ENCODE measurements around the gene TNIP2.
"Not testable (repeated sequence)": the region's sequence is repeated elsewhere in the genome, so short reads cannot be mapped to it uniquely, and the experiment has no call there.

The TNIP2 gene

GRCh38 chr4:2793586-2794485 lies 37.7 kb upstream of the TNIP2 start:
- no peak for DNase-seq (ENCODE audit: low spot score)

GRCh38 chr4:2792711-2793585 lies 36.8 kb upstream of the TNIP2 start, which contains the start of gene SH3BP2:
SH3BP2 (plus strand) TSS chr4:2793085; CDS start chr4:2820618, 27,533 bp downstream.
- peak; percentile 62 for DNase-seq (ENCODE audit: low spot score)

GRCh38 chr4:2792396-2792710 lies 36.2 kb upstream of the TNIP2 start:
- no peak for DNase-seq (ENCODE audit: low spot score)

DNA sequence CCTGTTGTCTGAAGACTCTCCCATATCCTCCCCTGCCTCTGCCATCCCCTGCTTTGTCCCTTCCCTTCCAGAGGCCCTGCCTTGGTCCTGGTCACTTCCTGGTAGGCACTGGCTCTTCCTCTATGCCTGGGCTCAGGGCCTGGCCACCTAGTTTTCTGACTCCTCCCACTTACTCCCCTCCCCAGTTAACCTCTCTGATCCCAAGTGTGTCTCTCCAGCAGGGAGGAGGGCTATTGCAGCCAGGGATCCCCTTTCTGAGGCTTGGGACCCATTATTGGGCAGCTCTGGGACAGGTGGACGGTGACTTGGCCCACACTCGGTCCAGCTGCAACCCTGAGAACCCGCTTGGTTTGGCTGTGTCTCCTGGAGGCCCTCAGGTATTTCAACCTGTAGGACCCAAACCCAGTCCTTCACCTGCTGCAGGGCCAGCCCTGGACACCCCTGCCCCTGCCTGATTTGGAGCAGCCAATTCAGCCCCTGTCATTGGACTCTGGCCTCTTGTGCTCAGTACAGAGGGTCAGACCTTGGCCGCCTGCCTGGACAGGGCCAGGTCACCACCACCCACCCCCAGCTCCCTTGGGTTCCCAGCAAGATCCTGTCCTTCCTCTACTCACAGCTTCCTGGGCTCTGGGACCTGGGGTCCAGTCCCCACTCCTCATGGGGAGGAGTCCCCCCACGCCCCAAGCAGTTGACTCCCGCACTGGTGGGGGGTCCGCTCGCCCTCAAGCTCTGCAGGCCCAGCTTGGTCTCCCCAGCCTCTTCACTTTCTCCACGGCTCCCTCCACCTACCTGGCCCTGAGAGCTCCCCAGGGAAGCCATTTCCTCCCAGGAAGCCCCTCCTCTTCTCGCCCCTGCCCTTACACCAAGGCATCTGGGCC lies 35.6 kb upstream of the TNIP2 start:
- no peak for DNase-seq (ENCODE audit: low spot score)

DNA sequence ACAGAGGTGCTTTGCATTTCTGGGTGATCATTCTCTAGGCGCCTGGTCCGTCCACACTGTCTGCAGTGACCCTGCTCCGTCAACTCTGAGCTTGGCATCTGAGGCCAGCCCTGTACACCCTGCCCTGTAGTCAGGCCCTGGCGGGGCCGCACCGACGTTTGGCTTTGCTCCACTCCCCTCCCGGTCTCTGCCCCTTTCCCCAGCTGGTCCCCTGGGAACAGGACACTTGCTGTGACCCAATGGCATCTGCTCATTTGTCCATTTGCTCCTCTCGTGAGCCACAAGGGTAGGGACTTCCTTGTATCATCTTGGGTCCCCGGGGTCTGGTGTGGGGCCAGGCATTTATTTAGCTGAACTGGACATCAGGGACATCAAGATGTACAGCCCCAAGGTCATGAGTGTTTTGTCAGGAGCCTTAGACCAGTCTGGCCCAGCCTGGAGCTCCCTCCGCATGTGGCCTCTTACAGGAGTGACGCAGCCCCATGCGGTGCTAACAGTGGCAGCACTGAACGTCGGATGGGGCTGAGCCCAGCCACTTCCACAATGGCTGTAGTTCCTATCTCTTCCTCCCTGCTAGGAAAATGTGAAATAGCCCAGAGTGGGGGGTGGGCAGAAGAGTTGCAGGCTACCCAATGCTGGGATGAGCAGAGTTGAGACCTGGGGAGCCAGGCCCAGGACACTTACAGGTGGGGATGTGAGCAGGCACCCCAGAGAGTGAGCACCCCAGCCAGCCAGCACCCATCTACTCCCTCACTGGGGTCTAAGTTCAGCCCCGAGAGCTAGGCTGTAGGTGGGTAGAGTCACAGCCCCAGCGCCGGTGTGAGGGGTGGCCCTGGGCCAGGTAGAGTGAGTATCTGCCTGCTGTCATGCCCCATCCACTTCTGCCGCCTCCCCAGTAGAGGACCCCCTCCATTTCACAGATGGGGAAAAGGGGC lies 34.7 kb upstream of the TNIP2 start:
- no peak for DNase-seq (ENCODE audit: low spot score)

GRCh38 chr4:2789793-2790582 lies 33.9 kb upstream of the TNIP2 start:
- DNase-seq (ENCODE audit: low spot score), result no peak

- no peak for DNase-seq (ENCODE audit: low spot score)
Observed at GRCh38 chr4:2789351-2789750, 33.2 kb upstream of the TNIP2 start.

DNA sequence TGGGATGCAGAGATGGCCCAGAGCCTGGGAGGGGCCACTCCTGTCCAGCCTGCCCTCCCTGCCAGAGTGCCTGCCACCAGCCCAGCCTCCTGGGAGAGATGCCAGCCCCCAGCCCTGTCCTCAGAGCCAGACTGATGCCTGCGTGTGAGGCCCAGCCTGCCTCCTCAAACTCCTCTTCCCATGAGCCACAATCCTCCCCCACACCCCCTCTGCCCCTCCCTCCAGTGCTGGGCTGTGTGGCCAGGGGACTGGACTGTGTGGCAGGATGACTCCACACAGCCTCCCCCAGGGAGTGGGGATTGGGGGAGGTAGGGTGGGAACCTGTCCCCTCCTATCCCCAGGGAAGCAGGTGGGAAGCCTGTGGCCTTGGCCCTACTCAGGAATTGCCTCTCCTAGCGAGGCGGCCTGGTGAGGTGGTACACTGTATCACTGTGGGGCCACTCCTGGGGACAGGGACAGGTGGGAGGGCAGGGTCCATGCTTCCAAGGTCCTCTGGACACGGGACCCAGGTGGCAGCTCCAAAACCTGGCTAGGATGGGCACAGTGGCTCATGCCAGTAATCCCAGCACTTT lies 32.5 kb upstream of the TNIP2 start:
- DNase-seq (ENCODE audit: low spot score), result no peak

- no peak for DNase-seq (ENCODE audit: low spot score)
Observed at GRCh38 chr4:2788101-2788500, 32.0 kb upstream of the TNIP2 start.

GRCh38 chr4:2787230-2788100 lies 31.3 kb upstream of the TNIP2 start:
- DNase-seq (ENCODE audit: low spot score), result peak; percentile 57

DNA sequence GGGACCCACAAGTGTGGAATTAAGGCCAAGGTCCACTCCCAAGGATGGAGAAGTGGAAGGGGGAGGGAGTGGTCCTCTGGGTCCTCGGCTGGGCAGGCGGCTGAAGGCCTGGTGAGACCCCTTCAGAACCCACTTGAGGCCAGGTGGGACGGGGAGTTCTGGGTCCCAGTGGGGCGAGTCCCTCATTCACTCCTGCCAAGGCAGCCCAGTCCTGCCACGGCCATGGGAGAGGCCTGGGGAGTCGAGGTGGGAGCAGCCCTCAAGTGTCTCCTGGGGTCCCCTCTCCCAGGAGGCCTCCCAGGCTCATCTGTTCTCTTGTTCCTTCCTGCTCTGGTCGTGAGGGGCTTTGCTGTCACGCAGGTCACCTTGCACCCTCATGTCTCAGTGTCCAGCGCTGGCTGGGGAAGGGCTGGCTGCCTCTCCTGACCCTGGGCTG lies 30.7 kb upstream of the TNIP2 start:
- DNase-seq (ENCODE audit: low spot score), result no peak

DNA sequence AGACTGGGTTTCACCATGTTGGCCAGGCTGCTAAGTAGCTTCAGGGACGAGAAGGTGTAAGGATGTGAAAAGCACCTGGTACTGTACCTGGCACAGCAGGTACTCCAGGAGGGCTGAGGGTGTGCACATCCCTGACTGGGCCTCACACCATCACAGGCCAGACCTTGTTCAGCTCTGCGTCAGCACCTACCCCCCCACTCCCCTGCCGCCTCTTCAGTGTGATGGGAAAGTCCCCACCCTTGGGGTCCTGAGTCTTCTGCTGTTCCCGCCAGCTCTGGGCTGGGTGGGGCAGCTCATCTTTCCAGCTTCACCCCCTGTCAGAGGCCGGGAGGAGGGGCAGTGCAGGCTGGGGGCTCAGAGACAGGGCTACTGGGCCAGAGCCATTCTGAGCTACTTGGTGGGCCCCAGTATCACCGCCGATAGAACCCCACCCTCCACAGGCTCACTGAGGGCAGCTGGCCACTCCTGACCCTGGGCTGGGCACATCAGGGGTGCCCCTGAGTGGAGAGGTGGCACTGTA lies 30.1 kb upstream of the TNIP2 start:
- DNase-seq (ENCODE audit: low spot score), result peak; percentile 43

GRCh38 chr4:2785613-2786012 lies 29.5 kb upstream of the TNIP2 start:
- peak; percentile 54 for DNase-seq (ENCODE audit: low spot score)

DNA sequence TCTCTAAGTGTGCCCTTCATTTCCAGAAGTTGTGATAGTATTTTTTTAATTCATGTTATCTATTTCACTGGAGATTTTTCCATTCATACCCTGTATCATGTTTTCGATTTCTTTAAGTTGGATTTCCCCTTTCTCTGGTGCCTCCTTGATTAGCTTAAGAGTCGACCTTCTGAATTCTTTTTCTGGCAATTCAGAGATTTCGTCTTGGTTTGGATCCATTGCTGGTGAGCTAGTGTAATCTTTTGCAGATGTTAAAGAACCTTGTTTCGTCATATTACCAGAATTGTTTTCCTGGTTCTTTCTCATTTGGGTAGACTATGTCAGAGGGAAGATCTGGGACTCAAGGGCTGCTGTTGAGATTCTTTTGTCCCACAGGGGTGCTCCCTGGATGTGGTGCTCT lies 27.7 kb upstream of the TNIP2 start:
- DNase-seq (ENCODE audit: low spot score), result no peak

- DNase-seq (ENCODE audit: low spot score), result no peak
Observed at GRCh38 chr4:2781911-2782310, 25.8 kb upstream of the TNIP2 start.

- not testable (repeated sequence) for DNase-seq (ENCODE audit: low spot score)
Observed at GRCh38 chr4:2780643-2781042, 24.5 kb upstream of the TNIP2 start.

GRCh38 chr4:2771264-2771663 lies 15.1 kb upstream of the TNIP2 start:
- DNase-seq (ENCODE audit: low spot score), result no peak

- no peak for DNase-seq (ENCODE audit: low spot score)
Observed at GRCh38 chr4:2768921-2769336, 12.8 kb upstream of the TNIP2 start.
